VCaP (cell line): ENCODE measurements around the gene MIX23.
A peak's percentile ranks its signal among the peaks of the same experiment; 100 is the strongest.

ENCODE experiments used
- H3K27ac ChIP-seq: fragments of 450-650 bp; 2 replicates; pipeline ENCODE4 v1.5.1; 2017
- CTCF ChIP-seq: fragments of 450-650 bp; conservative IDR thresholded peaks from 2 replicates; pipeline ENCODE4 v1.5.1; 2017; ENCODE audit warnings: mild to moderate bottlenecking, moderate library complexity

Gene MIX23

GRCh38 chr3:122415104-122415744 lies 32.2 kb upstream of the MIX23 start:
- peak overlapping the region; percentile 96 for H3K27ac ChIP-seq
- TF ChIP-seq CTCF: no peak

- H3K27ac ChIP-seq: peak overlapping the region; percentile 96; the same call in 1 of the 2 replicates
These were observed 31.4 kb upstream of the MIX23 start for GRCh38 chr3:122414391-122414790.

DNA sequence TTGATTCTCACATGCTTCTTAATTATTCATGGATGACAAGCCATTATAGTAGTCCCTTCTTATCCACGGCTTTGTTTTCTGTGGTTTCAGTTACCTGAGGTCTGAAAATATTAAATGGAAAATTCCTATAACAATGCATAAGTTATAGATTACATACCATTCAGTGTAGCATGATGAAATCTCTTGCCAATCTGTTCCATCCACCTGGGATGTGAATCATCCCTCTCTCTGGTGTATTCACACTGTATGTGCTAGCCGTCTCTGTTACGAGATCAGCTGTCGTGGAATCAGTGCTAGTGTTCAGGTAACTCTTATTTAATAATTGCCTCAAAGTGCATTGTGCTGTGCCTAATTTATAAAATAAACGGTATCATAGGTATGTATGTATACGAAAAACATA lies 27.6 kb upstream of the MIX23 start:
- no peak for TF ChIP-seq CTCF
- H3K27ac ChIP-seq: no peak overlapping the region

More at GRCh38 chr3:122414391-122414790, 31.4 kb upstream of the MIX23 start:
- TF ChIP-seq CTCF: no peak

GRCh38 chr3:122410111-122410510 lies 27.1 kb upstream of the MIX23 start:
- no peak for TF ChIP-seq CTCF
- H3K27ac ChIP-seq: no peak overlapping the region

DNA sequence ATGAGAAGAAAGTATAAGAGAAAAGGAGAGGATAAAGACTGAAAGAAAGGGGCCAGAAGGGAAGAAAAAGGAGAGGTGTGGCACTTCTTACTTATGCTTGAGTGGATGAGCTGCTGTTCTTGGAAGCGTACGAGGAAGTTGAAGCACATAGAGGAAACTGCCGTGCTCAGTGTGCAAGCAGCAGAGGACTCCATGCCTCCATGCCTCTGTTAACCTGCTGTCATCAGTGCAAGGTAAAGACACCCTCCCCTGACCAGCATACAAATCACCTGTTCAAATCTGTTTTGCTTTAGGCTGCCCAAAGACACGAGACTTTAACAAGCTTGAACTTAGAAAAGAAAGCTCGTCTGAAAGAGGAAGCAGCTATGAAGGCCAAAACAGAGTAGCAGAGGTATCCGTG lies 26.4 kb upstream of the MIX23 start:
- TF ChIP-seq CTCF: no peak
- no peak overlapping the region for H3K27ac ChIP-seq

- no peak for TF ChIP-seq CTCF
- H3K27ac ChIP-seq: no peak overlapping the region
These were observed 24.9 kb upstream of the MIX23 start for GRCh38 chr3:122407946-122408345.

GRCh38 chr3:122406198-122406597 lies 23.2 kb upstream of the MIX23 start:
- TF ChIP-seq CTCF: no peak
- no peak overlapping the region for H3K27ac ChIP-seq
